Activated T-cell treated with anti-CD3 and anti-CD28 coated beads, Interleukin-2, amount 50 U/mL, for 4 hours (primary cell): ENCODE results near the gene ZCWPW1. TPM values are rescaled to one million over a fixed set of nuclear protein-coding genes. Genes with fewer than 3 reads are reported as not detected.

Experiments
- ATAC-seq, 2 donors: fragments of 200-7000 bp; cut with Tn5 transposase; one replicate each; pipeline ENCODE4 v1.10.0; 2021
- DNase-seq: peaks from one replicate; pipeline ENCODE4 v3.0.0-alpha.2; 2020
- H3K27me3 Mint-ChIP-seq: one replicate; pipeline ENCODE4 v1.8.0; 2021; ENCODE audit warnings: low read depth, mixed read lengths
- H3K36me3 Mint-ChIP-seq: one replicate; pipeline ENCODE4 v1.8.0; 2022; ENCODE audit warnings: mixed read lengths; ENCODE audit not compliant: insufficient read depth
- H3K4me1 Mint-ChIP-seq: one replicate; pipeline ENCODE4 v1.8.0; 2021; ENCODE audit warnings: low read depth, mixed read lengths
- H3K4me3 Mint-ChIP-seq: one replicate; pipeline ENCODE4 v1.8.0; 2021; ENCODE audit warnings: mild to moderate bottlenecking, moderate library complexity, mixed read lengths
- H3K9me3 Mint-ChIP-seq: one replicate; pipeline ENCODE4 v1.8.0; 2021; ENCODE audit warnings: mixed read lengths
- total RNA-seq, 3 donors: library from RNA; stranded (reverse); gene quantifications; one replicate each; pipeline ENCODE4 v1.2.1, GENCODE V29; 2021

The ZCWPW1 gene
- total RNA-seq, 3 donors from 2014 or later = 4.2 to 5.1 (median 4.8) TPM

GRCh38 chr7:100431286-100431735, 2.8 kb upstream of the ZCWPW1 start:
- Mint-ChIP-seq H3K9me3 (no peaks in the 10 kb centered on the region), H3K4me3 (peak overlapping the region; percentile 86), H3K4me1 (peaks cover 48% of the 10 kb centered on the region), H3K27me3 (no peaks in the 10 kb centered on the region), H3K36me3 (peaks cover 32% of the 10 kb centered on the region)
- ATAC-seq (no peak), DNase-seq (no peak)

- no peaks in the 10 kb centered on the region for H3K27me3 Mint-ChIP-seq
- no peak for ATAC-seq
- peak; percentile 24 for DNase-seq
- H3K4me3 Mint-ChIP-seq = peak overlapping the region; percentile 86
- H3K36me3 Mint-ChIP-seq = peaks cover 31% of the 10 kb centered on the region
- no peaks in the 10 kb centered on the region for H3K9me3 Mint-ChIP-seq
- H3K4me1 Mint-ChIP-seq = peaks cover 48% of the 10 kb centered on the region
These were observed 2.2 kb upstream of the ZCWPW1 start for GRCh38 chr7:100430493-100431285.

- peak; percentile 53 to 62 for ATAC-seq
- Mint-ChIP-seq H3K36me3 (peaks cover 27% of the 10 kb centered on the region), H3K27me3 (no peaks in the 10 kb centered on the region), H3K9me3 (no peaks in the 10 kb centered on the region), H3K4me3 (peak within 1 kb of the TSS; percentile 86), H3K4me1 (peaks cover 44% of the 10 kb centered on the region)
- DNase-seq = peak; percentile 97
These were observed 1.4 kb upstream of the ZCWPW1 start, which contains the start of gene MEPCE for GRCh38 chr7:100429637-100430492. TSS of gene MEPCE (plus strand) at chr7:100429831. CDS start at chr7:100430019, 188 bp downstream.

- Mint-ChIP-seq H3K4me3 (peak overlapping the region; percentile 86), H3K27me3 (no peaks in the 10 kb centered on the region), H3K9me3 (no peaks in the 10 kb centered on the region), H3K4me1 (peaks cover 37% of the 10 kb centered on the region), H3K36me3 (peaks cover 20% of the 10 kb centered on the region)
- DNase-seq (peak; percentile 100), ATAC-seq (peak; percentile 60 to 64)
These were observed 599 bp upstream of the ZCWPW1 start for GRCh38 chr7:100428967-100429636.

DNA sequence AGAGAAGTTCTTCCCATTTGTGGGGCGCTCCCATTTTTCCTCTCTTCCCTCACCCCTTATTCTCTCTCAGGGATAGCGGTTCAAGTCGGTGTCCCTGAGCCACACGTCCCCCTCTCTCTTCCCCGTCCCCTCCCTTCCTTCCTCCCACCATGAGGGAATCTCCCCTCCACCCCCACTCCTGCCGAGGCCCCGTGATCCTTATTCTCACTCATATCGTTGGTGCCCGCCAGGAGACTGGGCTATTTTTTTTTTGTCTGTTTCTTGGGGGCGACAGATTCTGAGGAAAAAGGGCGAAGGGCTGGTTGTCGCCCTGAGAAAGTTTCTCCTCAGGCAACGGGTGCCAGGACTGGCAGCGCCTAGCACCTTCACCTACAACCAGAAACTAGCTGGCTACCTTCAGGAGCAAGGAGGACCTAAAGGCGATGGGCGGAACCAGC, 723 bp downstream of the ZCWPW1 start:
- Mint-ChIP-seq H3K27me3 (no peaks in the 10 kb centered on the region), H3K4me1 (peaks cover 25% of the 10 kb centered on the region), H3K9me3 (no peaks in the 10 kb centered on the region), H3K4me3 (peak overlapping the region; percentile 86), H3K36me3 (peaks cover 13% of the 10 kb centered on the region)
- ATAC-seq = no peak
- DNase-seq = no peak

GRCh38 chr7:100426516-100426915, 2.0 kb downstream of the ZCWPW1 start:
- DNase-seq (no peak), ATAC-seq (no peak)

GRCh38 chr7:100425347-100425746, 3.2 kb downstream of the ZCWPW1 start:
- DNase-seq (no peak), ATAC-seq (no peak)
- Mint-ChIP-seq H3K9me3 (no peaks in the 10 kb centered on the region), H3K27me3 (no peaks in the 10 kb centered on the region), H3K36me3 (peaks cover 3% of the 10 kb centered on the region), H3K4me3 (no peak overlapping the region), H3K4me1 (peaks cover 4% of the 10 kb centered on the region)

More at GRCh38 chr7:100426516-100426915, 2.0 kb downstream of the ZCWPW1 start:
- H3K9me3 Mint-ChIP-seq = no peaks in the 10 kb centered on the region
- H3K4me1 Mint-ChIP-seq = peaks cover 12% of the 10 kb centered on the region
- no peak overlapping the region for H3K4me3 Mint-ChIP-seq
- no peaks in the 10 kb centered on the region for H3K27me3 Mint-ChIP-seq
- H3K36me3 Mint-ChIP-seq = peaks cover 4% of the 10 kb centered on the region

GRCh38 chr7:100423315-100423714, 5.2 kb downstream of the ZCWPW1 start:
- Mint-ChIP-seq H3K4me3 (no peak overlapping the region), H3K4me1 (peaks cover 4% of the 10 kb centered on the region), H3K9me3 (no peaks in the 10 kb centered on the region), H3K27me3 (no peaks in the 10 kb centered on the region), H3K36me3 (no peaks in the 10 kb centered on the region)
- no peak for ATAC-seq
- no peak for DNase-seq

- Mint-ChIP-seq H3K9me3 (no peaks in the 10 kb centered on the region), H3K4me1 (no peaks in the 10 kb centered on the region), H3K36me3 (peaks cover 7% of the 10 kb centered on the region), H3K27me3 (no peaks in the 10 kb centered on the region), H3K4me3 (no peak overlapping the region)
- ATAC-seq (no peak), DNase-seq (no peak)
These were observed 8.8 kb downstream of the ZCWPW1 start for GRCh38 chr7:100419660-100420226.

GRCh38 chr7:100418930-100419659, 9.4 kb downstream of the ZCWPW1 start:
- Mint-ChIP-seq H3K4me3 (no peak overlapping the region), H3K9me3 (no peaks in the 10 kb centered on the region), H3K27me3 (no peaks in the 10 kb centered on the region), H3K4me1 (no peaks in the 10 kb centered on the region), H3K36me3 (peaks cover 7% of the 10 kb centered on the region)
- DNase-seq (no peak), ATAC-seq (no peak)

GRCh38 chr7:100415448-100415847, 13.1 kb downstream of the ZCWPW1 start:
- DNase-seq (no peak), ATAC-seq (no peak)
- peaks cover 6% of the 10 kb centered on the region for H3K4me1 Mint-ChIP-seq
- peaks cover 7% of the 10 kb centered on the region for H3K36me3 Mint-ChIP-seq
- H3K9me3 Mint-ChIP-seq = no peaks in the 10 kb centered on the region
- no peak overlapping the region for H3K4me3 Mint-ChIP-seq
- no peaks in the 10 kb centered on the region for H3K27me3 Mint-ChIP-seq

GRCh38 chr7:100413889-100414288, 14.6 kb downstream of the ZCWPW1 start:
- H3K9me3 Mint-ChIP-seq = no peaks in the 10 kb centered on the region
- H3K27me3 Mint-ChIP-seq = no peaks in the 10 kb centered on the region
- H3K4me3 Mint-ChIP-seq = no peak overlapping the region
- DNase-seq (no peak), ATAC-seq (no peak)
- peaks cover 6% of the 10 kb centered on the region for H3K4me1 Mint-ChIP-seq
- peaks cover 7% of the 10 kb centered on the region for H3K36me3 Mint-ChIP-seq

GRCh38 chr7:100413346-100413745, 15.2 kb downstream of the ZCWPW1 start:
- no peak for DNase-seq
- Mint-ChIP-seq H3K36me3 (peaks cover 7% of the 10 kb centered on the region), H3K4me3 (no peak overlapping the region), H3K27me3 (no peaks in the 10 kb centered on the region), H3K4me1 (peaks cover 6% of the 10 kb centered on the region), H3K9me3 (no peaks in the 10 kb centered on the region)
- ATAC-seq = no peak
